ENCODE measurements around the gene CEACAM19.
A peak's percentile ranks its signal among the peaks of the same experiment; 100 is the strongest.
"Not testable (repeated sequence)": the region's sequence is repeated elsewhere in the genome, so short reads cannot be mapped to it uniquely, and the experiment has no call there.

Gene CEACAM19

GRCh38 chr19:44677019-44677811 is 5.9 kb downstream of the CEACAM19 start:
- DNase-seq = peak; percentile 6

- DNase-seq = no peak
Measured at GRCh38 chr19:44680536-44680935, 9.3 kb downstream of the CEACAM19 start.

DNA sequence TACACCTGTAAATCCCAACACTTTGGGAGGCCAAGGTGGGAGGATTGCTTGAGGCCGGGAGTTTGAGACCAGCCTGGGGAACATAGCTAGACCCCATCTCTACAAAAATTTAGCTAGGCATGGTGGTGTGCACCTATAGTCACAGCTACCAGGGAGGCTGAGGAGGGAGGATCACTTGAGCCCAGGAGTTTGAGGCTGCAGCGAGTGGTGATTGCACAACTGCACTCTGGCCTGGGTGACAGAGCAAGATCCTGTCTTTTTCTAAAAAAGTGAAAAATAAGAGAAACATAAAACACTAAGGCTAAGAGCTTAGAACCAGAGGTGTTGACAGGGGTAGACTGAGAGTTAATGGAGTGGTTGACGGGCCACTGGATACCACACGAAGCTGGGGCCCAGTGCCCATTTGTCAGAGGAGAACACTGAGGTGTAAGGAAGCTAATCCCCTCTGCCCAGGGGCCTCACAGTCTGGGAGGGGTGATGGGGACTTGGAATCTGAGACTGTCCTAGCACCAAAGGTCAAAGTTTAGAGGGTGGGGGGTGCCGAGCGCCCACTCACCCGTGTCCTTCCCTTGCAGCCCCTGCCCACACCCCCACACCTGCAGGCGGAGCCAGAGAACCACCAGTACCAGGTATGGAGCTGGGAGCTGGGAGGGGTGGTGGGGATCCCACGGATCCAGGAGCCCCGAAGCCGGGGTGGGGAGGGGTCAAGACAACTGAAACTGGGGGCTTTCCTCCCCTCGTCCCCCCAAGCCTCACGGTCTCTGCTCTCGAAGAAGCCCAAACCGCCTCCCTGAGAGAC is 10.9 kb downstream of the CEACAM19 start:
- no peak for DNase-seq

GRCh38 chr19:44682807-44683206 is 11.5 kb downstream of the CEACAM19 start:
- DNase-seq = no peak

- no peak for DNase-seq
Measured at GRCh38 chr19:44683434-44684210, 12.3 kb downstream of the CEACAM19 start.

DNA sequence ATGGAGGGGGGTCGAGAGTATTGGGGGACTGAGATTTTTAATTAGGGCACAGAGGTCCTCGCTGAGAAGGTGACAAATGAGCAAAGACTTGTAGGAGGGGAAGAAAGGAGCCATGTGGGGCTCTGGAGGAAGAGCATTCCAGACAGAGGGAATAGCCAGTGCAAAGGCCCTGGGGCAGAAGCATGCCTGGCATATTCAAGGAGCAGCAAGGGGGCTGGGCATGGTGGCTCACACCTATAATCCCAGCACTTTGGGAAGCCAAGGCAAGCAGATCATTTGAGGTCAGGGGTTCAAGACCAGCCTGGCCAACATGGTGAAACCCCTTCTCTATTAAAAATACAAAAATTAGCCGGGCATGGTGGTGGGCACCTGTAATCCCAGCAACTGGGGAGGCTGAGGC is 13.1 kb downstream of the CEACAM19 start:
- not testable (repeated sequence) for DNase-seq

GRCh38 chr19:44684892-44685863 is 13.9 kb downstream of the CEACAM19 start:
- no peak for DNase-seq

DNA sequence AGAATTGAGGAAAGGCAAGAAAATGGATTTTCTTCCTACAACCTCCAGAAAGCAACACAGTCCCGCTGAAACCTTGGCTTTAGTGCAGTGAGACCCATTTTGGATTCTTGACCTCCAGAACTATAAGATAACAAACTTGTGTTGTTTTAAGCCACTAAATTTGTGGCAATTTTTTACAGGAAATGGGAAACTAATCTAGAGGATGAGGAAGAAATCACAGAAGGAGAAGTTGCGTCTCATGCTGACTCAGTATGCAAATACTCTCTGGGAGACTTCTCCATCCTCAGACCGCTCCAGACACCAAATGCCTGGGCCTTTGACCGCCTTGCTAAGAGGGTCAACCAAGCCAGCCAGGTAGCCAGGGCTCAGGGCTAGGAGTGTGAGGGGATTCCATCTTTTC is 14.6 kb downstream of the CEACAM19 start:
- DNase-seq = no peak

DNA sequence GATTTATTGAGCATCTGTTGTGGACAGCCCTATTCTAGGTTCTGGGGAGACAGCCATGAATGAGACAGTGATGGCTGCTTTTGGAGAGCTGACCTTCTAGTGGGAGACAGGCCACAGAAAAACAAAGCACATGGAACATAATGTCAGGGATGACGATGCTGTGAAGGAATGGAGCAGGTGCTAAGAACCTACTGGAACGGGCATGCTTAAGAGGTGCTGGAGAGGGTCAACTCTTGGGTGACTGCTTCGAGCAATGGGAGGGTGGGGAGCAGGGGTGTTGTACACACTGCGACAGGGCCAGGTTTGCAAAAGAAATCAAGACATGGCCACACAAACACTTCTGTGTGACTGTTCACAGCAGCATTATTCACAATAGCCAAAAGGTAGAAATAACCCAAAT is 15.6 kb downstream of the CEACAM19 start:
- no peak for DNase-seq

GRCh38 chr19:44687888-44688287 is 16.6 kb downstream of the CEACAM19 start:
- no peak for DNase-seq

GRCh38 chr19:44689290-44690130 is 18.2 kb downstream of the CEACAM19 start:
- DNase-seq = peak; percentile 46

- no peak for DNase-seq
Measured at GRCh38 chr19:44690131-44690440, 18.8 kb downstream of the CEACAM19 start.

GRCh38 chr19:44692379-44692721 is 21.1 kb downstream of the CEACAM19 start:
- DNase-seq = no peak

- DNase-seq = no peak
Measured at GRCh38 chr19:44694184-44694579, 22.9 kb downstream of the CEACAM19 start.

DNA sequence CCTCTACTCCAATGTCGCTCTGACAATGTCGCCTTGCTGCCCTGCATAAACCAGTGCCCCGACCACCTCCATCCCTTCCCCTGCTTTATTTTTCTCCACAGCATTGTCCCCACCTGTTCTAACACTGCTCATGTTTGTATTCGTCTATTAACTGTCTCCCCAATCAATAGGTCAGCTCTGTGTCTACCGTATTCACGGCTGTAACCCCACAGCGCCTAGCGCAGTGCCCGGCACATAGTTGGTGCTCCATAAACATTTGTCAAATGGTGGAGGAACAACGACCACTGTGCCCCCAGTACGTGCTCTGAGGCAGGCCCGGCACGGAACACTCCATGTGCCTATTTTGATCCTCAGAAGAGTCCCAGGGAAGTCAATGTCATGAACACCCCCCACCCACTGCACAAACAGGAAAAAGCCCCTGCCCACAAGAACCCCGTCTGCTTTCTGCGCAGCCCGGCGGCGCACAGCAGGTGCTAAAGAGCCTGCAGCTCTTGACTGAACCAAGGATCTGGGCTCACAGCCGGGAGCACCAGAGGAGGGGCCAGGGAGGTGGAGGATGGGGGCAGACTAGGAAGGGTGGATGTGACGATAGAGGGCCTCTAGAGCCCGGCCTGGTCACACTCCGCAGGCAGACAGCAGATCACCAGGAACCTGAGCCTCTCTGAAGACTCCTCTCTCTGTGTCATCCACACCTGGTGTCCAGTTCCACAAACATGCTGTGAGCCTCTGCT is 25.8 kb downstream of the CEACAM19 start:
- DNase-seq = peak; percentile 97

DNA sequence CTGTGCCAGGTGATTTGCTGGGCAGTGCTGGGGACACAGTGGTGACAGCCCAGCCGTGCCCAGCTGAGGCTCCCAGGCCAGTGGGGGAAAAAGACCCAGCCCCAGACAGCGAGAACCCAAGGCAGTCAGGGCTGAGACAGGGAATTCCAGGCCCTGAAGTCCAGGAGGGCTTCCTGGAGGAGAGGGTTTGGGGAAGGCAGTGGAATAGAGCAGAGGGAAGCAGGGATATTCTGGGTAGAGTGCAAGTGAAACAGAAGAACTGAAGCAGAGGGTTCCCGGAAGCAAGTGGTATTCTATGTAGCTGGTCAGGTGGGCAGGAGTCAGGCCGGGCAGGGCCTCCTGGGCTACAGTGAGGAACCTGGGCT is 26.4 kb downstream of the CEACAM19 start:
- no peak for DNase-seq

- DNase-seq = peak; percentile 6
Measured at GRCh38 chr19:44698492-44699201, 27.4 kb downstream of the CEACAM19 start, which contains the start of gene CEACAM16. Gene CEACAM16 (plus strand): TSS chr19:44699151. CDS start chr19:44701457, 2,306 bp downstream.

DNA sequence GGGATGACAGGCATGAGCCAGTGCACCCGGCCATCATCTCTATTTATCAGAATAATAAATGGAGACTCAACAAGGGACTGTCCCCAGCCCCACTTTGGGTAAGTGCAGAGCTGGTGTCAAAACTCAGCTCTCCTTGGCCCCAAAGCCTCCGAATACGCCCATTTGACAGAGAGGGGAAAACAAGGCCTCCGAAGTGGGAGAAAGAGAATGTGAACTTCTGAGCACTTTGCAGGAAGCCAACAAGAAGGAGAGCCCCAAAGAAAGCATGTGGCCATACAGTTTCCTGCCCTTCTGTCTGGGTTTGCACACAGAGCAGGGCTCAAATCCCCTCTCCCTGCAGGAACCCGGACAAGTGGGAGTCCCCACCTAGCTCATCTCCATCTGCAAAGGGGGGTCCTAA is 29.3 kb downstream of the CEACAM19 start:
- no peak for DNase-seq

DNA sequence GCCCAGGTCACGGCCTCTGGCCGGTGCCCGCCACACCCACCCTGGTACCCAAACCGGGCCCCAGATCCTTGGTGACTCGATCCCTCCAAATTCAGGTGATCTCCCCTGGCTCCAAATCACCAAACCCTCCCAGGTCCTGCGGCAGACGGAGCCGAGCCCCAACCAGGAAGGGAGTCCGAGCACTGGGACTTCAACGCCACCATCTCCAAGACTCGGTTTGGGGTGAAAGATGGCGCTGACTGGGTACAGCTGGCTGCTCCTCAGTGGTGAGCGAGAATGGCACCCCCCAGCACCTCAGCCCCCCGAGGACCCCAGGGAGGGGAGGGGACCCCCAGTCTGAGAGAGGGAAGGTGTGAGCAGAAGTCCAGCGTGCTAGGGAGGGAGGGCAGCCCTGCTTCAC is 29.9 kb downstream of the CEACAM19 start:
- no peak for DNase-seq

DNA sequence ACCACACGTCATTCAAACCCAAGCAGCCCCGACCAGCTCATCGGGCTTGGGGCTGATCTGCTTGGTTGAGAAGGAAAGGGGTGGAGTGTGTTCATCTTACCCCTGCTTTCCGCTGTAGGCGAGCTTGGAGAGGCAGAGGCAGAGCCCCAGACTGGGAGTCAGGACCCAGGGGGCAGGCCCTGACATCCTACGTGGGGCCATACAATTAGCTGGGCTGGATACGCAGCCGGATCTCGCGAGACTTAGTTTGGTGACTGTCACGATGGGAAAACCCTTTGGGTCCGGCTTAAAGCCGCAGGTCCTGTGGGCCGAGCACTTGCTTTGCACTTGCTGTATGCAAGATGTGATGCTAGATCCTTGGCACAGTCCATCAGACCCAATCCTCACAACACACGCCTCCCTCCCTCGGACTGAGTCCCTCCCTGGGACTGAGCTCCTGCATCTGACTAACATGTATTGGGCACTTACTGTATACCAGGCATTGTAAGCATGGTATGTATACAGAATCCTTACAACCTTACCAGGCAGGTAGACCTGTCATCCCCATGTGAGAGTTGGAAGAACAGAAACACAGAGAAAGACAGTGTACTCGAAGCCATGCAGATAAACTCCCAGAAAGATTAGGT is 31.4 kb downstream of the CEACAM19 start:
- no peak for DNase-seq

All from NCI-H2029 (cell line).